Measurements from ENCODE around the gene TTN. TPM values are rescaled to one million over a fixed set of nuclear protein-coding genes. Genes with fewer than 3 reads are reported as not detected.

Gene TTN
- total RNA-seq, 4 donors from 2014 or later = 7.6 to 104 (median 10.6) TPM

GRCh38 chr2:178478439-178479274 is 328.6 kb downstream of the TTN start, which contains the start of gene FKBP7:
FKBP7 (minus strand) TSS chr2:178478600; CDS start chr2:178478499, 101 bp downstream.
- Histone ChIP-seq H3K4me1 (peaks cover 0 to 28% (median 17%) of the 10 kb centered on the region in 4 donors), H3K27ac (peak within 1 kb of the TSS; percentile 91 to 96 (median 95))
- DNase-seq = peak; percentile 89 to 95 (median 91)

GRCh38 chr2:178478130-178478438 is 329.1 kb downstream of the TTN start:
- TF ChIP-seq CTCF (IDR thresholded peaks at IDR 0.05) (no peak), POLR2A (IDR thresholded peaks at IDR 0.05) (no peak)
- H3K36me3 ChIP-seq = no peaks in the 10 kb centered on the region
- DNase-seq = no peak
- H3K4me3 ChIP-seq = peak overlapping the region; percentile 47 to 76 (median 63)
- no peaks in the 10 kb centered on the region for H3K27me3 ChIP-seq
- no peaks in the 10 kb centered on the region for H3K9me3 ChIP-seq
- peaks cover 0 to 27% (median 15%) of the 10 kb centered on the region in 4 donors for H3K4me1 ChIP-seq
- peak overlapping the region; percentile 91 to 96 (median 95) for H3K27ac ChIP-seq

More at GRCh38 chr2:178478439-178479274, 328.6 kb downstream of the TTN start, which contains the start of gene FKBP7:
- TF ChIP-seq POLR2A (IDR thresholded peaks at IDR 0.05) = peak in 1 of 2 donors; percentile 61
- peak; percentile 27 to 81 (median 69) for TF ChIP-seq CTCF (IDR thresholded peaks at IDR 0.05)
- Histone ChIP-seq H3K36me3 (no peaks in the 10 kb centered on the region), H3K27me3 (no peaks in the 10 kb centered on the region), H3K4me3 (peak within 1 kb of the TSS; percentile 47 to 76 (median 63)), H3K9me3 (no peaks in the 10 kb centered on the region)

GRCh38 chr2:178477443-178478129 is 329.6 kb downstream of the TTN start:
- Histone ChIP-seq H3K27ac (peak overlapping the region in 3 of 4 donors; percentile 91 to 96 (median 94)), H3K27me3 (no peaks in the 10 kb centered on the region), H3K4me1 (peaks cover 0 to 24% (median 13%) of the 10 kb centered on the region in 4 donors), H3K9me3 (no peaks in the 10 kb centered on the region), H3K4me3 (peak overlapping the region; percentile 47 to 76 (median 63)), H3K36me3 (no peaks in the 10 kb centered on the region)
- DNase-seq = no peak
- TF ChIP-seq CTCF (IDR thresholded peaks at IDR 0.05) (no peak), POLR2A (IDR thresholded peaks at IDR 0.05) (no peak)

GRCh38 chr2:178476477-178476876 is 330.7 kb downstream of the TTN start:
- Histone ChIP-seq H3K9me3 (no peaks in the 10 kb centered on the region), H3K27ac (no peak overlapping the region), H3K4me1 (peaks cover 0 to 13% (median 5%) of the 10 kb centered on the region in 4 donors), H3K27me3 (no peaks in the 10 kb centered on the region), H3K36me3 (no peaks in the 10 kb centered on the region), H3K4me3 (no peak overlapping the region)
- DNase-seq = no peak
- TF ChIP-seq POLR2A (IDR thresholded peaks at IDR 0.05) (no peak), CTCF (IDR thresholded peaks at IDR 0.05) (no peak)

Other genes starting within 250 kb of the TTN start
- 10 to 100 TPM in 1 of 4 donors, 1 to 10 TPM in 3; 1.1 to 11.6 (median 5.0) TPM for gene CCDC141, start 242.7 kb upstream of the TTN start, total RNA-seq